NCI-H748 (cell line): ENCODE results near the gene SCGB1A1.
A peak's percentile ranks its signal among the peaks of the same experiment; 100 is the strongest.
"Not testable (repeated sequence)": the region's sequence is repeated elsewhere in the genome, so short reads cannot be mapped to it uniquely, and the experiment has no call there.

Experiments
- DNase-seq: peaks from one replicate; lab custom pipeline; 2025; ENCODE audit not compliant: unreplicated experiment; lab: John Stamatoyannopoulos, UW

SCGB1A1 gene, protein sequence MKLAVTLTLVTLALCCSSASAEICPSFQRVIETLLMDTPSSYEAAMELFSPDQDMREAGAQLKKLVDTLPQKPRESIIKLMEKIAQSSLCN

DNA sequence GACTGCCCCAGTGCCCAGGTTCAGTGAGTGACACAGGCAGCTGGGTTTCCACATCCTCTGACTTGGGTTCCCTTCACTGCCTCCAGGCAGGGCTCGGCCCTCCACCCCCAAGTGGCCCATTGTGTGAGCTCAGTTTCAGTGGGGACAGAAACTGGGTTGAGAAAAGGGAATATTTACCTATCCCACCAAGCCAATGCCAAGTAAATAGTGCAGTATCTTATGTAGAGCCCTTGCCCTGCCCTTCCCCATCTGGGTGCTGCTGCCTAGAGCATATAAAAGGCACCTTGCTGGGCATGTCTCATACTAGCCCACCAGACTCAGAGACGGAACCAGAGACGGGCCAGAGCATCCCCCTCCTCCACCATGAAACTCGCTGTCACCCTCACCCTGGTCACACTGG lies at the start of gene SCGB1A1:
SCGB1A1 (plus strand) TSS at position 301 of the 400 bp plus-strand sequence; CDS start at position 364, 63 bp downstream.
- DNase-seq = no peak

DNA sequence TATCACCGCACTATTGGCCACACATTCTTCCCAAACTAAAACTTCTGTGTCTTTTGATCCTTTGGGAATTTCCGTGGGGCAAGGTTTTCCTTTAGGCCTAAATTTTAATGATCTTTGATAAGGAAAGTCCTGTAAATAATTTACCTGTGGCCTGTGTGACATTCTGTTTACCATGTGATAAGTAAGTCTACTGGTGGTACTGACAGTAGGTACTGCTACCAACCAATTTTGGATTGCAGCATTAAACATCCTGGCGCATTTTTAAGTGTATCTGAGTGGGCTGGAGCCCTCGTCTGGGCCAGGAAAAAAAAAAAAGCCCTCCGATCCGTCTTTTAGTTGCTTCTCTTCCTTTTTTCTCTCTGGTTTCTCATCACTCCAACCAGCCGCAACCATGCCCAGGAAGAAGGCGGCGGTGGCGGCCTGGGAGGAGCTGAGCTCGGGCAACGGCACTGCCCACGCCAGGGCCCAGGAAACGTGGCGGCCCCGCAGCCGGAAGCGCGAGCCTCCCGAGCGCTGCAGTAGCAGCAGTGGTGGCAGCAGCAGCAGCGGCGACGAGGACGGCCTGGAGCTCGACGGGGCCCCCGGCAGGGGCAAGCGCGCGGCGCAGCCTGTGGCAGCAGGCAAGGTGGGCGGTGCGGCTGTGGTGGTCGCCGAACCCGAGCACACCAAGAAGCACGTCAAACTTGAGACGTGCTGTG lies 47.9 kb upstream of the SCGB1A1 start:
- DNase-seq = no peak

DNA sequence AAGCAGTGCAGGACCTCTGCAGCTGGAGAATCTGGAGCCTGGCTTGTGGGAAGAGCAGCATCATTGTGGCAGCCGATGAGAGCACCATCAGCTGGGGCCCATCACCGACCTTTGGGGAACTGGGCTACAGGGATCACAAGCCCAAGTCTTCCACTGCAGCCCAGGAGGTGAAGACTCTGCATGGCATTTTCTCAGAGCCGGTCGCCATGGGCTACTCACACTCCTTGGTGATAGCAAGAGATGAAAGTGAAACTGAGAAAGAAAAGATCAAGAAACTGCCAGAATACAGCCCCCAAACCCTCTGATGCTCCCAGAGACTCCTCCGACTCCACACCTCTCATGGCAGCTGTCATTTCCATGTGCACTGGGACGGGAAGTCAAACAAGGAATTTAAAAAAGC lies 46.0 kb upstream of the SCGB1A1 start:
- no peak for DNase-seq

DNA sequence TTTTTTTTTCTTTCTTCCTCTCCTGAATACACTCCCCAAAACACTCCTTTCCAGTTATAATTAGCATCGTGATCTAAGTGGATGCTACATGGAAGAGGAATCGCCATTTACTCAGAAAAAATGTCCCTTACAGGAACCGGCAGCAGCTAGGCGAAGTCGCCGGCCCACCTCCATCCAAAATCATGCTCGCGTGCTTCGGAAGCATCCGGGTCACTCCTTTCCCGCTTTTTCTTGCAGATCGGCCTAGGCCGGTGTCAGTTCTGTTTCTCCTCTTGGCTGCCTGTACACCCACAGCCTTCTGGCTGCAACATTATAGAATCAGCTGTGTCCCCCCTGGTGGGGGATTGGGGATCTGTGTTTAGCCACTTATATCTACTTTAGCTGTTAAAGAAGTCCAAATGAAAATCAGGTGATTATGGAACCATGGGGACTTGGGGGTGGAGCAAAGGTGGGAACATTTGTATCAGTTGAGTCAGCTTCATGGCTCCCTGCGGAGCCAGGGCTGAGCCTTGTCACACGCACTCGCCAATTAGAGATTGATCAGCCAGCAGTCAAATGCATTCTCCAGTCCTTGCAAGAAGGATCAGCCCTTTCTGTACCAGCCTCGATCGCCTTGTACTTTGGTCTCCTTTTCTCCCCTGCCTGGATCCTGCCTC lies 45.2 kb upstream of the SCGB1A1 start:
- DNase-seq = no peak

DNA sequence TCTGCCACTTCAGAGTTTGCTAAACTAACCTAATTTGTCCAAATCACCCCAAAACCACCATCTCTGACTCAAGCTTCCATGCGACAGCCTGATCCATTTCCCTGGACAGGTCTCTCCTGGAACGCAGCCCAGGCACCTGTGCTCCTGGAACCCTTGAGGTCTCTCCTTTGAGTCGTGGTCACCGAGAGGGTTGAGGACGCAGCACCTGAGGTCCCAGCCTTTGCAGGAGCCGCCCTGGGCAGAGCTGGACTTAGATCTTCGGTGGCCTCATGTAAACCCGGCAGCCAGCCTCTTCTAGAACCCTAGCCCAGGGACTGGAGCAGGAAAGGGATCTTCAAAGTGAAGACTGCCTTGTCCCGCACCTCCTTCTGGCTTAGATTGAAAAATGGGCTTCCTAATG lies 44.0 kb upstream of the SCGB1A1 start:
- no peak for DNase-seq

DNA sequence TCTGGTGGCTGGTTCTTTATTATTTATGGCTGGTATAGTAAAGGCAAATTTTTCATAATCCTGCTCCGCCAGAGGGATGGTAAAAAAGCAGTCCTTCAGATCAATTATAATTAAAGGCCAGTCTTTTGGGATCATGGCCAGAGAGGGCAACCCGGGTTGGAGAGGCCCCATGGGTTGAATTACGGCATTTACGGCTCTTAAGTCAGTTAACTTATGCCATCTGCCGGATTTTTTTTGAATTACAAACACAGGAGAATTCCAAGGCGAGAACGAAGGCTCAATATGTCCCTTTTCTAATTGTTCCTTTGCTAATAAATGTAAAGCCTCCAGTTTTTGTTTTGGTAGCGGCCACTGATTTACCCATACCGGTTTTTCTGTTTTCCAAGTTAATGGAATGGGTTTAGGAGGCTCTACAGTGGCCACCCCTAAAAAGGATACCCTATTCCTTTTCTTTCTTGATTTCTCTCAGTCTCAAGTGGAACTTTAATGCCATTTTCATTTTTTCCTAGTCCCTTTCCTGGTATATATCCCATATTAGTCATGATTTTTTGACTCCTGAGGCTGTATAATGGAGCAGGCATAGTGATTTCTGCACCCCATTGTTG lies 40.3 kb upstream of the SCGB1A1 start:
- DNase-seq = peak; percentile 74

DNA sequence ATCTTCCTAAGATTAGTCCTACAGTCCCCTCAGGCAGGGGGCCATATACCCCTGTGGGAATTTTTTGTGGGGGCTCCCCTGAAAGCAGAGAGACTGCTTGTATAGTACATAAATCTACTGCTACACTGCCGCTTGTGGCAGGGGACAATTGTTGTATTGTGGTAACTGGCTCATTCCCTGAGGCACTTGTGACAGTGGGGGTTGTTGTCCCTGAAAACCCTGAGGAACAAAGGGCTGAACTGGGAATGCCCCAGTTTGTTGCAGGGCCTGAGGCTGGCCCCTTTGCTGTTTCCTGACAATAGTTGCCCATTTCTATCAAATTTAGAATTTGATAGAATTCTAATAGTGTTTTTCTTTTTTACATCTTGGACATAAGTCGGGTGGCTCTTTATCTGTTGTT lies 39.2 kb upstream of the SCGB1A1 start:
- DNase-seq = not testable (repeated sequence)

DNA sequence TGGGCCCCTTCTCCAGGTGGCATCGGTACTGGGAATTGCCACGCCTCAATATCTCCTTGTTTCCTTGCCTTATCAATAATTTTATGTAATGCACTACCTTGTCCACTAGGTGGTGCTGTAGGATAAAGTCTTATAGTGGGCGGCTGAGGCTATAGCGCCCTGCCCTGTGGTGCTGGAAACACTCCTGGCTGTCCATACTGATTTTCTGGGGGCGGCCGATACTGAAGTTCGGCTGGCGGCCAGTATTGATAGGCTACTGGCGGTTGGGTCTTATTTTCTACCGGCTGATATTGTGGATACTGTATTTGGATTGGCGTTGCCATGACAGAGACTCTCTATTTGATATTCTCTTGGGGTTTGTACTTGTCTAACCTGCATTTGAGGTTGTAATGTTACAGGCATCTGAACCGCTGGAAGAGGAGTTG lies 38.0 kb upstream of the SCGB1A1 start:
- DNase-seq = peak; percentile 77

DNA sequence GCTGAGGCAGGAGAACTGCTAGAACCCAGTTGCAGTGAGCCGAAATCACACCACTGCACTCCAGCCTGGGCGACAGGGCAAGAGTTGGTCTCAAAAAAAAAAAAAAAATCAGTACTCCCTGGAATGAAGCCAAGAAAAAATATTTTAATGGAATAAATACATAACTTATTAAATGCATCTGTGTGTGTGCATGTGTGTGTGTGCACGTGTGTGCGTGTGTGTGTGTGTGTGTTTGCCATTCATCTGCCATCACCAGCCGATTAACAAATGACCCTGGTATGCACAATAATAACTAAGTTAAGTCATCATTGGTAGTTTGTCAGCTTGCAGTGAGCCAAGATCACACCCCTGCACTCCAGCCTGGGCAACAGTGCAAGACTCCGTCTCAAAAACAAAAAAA lies 35.0 kb upstream of the SCGB1A1 start:
- no peak for DNase-seq

DNA sequence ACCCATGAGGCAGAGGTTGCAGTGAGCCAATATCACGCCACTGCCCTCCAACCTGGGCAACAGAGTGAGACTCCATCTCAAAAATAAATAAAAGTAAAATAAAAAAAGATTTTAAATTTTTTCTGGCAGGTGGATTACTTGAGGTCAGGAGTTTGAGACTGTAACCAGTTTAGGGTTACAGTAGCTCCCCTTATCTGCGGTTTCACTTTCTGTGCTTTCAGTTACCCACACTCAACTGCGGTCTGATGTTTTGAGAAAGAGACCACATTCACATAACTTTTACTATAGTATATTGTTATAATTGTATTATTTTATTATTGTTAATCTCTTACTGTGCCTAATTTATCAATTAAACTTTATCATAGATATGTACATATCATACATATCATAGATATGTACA lies 32.8 kb upstream of the SCGB1A1 start:
- DNase-seq = not testable (repeated sequence)

DNA sequence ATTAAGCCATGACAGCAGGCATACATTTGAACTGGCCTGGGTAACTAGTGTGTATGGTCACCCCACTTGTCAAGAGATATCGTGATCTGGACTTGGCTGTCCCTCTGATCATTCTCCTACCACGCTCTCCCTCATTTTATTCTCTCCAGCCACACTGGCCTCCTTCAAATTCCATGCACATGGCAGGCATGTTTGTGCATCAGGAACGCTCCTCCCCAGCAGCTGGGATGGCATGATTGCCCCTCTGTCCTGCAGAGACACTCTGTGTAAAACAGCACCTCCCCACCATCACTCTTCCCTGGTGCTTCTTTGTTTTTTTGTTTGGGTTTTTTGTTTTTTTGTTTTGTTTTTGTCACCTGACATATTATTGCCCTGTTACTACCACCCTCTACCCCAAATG lies 31.5 kb upstream of the SCGB1A1 start:
- DNase-seq = no peak

DNA sequence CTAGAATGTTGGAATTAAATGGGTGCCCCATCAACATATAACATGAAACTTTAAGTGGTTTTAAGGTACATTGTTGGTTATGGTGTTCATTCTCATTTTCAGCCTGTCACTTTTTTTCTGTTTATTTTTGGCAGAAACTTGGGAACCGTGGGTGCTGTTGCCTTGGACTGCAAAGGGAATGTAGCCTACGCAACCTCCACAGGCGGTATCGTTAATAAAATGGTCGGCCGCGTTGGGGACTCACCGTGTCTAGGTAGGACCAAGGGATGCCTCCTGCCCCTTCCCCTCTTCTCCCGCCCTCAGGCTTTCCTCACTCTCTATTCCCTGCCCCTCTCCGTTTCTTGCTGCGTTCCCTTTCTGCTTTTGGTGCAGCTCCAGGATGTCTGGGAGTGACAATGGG lies 29.8 kb upstream of the SCGB1A1 start:
- DNase-seq = no peak

DNA sequence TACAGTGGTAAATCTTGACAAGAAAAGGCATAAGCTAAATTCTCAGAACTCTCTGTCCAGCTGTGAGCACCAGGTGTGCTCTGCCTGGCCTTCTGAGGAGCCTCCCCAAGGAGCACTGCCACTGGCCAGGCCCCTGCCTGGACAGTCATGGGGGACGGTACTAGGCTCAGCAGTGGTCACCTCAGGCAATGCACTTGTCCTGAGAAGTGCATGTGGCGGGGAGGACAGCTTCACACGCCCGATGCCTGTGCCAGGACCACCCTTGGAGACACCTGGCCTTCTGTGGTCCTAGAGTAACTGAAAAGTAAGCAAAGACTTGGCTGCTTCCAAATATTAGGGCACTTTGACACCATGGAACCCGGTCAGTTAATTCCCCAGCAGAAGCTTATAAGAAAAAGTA lies 28.6 kb upstream of the SCGB1A1 start:
- DNase-seq = no peak

DNA sequence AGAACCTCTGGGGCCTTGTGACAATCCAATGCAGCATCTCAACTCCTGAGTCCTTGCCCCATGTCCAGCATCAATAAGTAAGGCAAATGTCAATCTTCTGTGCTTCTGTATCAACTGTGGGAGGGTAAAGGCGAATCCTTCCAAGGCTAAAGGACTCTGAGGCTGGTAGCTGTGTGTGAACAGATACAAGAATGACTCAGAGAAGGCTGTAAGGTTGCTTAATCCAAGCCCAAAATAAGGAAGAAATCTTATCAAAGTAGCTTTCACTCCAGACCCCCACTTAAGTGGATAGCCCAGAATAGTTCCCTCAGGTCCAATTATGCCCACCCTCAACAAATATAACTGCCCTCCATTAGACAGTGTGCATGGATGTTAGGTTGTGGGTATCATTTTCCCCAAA lies 28.1 kb upstream of the SCGB1A1 start:
- no peak for DNase-seq

DNA sequence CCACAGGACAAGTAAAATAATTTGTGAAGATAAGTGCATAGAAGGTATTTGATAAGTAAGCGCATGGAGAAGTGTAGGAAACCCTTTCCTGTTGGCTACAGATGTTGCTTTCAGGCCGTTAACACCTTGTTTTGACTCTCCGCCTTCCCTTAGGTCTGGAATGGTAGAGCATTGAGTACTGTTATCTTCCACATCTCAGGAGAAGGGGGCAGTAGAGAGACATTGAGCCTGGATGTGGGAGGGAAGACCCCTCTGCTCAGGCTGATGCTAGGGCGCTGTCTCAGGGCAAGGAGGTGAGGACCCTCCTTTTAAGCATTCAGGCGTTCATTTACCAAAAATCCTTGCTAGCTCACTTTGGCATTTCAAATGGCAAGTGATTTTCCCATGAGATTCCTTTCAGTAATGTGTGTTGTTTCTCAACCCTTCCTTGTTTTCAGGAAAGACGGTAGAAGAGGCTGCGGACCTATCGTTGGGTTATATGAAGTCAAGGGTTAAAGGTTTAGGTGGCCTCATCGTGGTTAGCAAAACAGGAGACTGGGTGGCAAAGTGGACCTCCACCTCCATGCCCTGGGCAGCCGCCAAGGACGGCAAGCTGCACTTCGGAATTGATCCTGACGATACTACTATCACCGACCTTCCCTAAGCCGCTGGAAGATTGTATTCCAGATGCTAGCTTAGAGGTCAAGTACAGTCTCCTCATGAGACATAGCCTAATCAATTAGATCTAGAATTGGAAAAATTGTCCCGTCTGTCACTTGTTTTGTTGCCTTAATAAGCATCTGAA lies 27.0 kb upstream of the SCGB1A1 start:
- DNase-seq = no peak

DNA sequence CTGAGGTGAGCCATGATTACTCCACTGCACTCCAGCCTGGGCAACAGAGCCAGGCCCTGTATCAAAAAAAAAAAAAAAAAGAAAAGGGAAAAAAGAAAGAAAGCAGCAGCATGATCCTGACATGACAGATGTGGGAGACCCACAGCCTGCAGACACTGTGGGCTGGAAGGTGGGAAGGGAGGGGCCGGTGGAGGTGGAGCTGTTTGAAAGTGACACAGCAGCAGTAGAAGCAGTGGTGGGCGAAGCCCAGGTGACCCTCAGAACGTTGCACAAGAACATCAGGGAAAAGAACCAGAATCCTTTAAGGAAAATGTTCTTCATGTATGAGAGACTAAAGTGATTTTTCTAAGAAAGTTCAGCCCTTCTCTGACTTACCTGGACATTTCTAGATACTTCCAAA lies 26.3 kb upstream of the SCGB1A1 start:
- no peak for DNase-seq

DNA sequence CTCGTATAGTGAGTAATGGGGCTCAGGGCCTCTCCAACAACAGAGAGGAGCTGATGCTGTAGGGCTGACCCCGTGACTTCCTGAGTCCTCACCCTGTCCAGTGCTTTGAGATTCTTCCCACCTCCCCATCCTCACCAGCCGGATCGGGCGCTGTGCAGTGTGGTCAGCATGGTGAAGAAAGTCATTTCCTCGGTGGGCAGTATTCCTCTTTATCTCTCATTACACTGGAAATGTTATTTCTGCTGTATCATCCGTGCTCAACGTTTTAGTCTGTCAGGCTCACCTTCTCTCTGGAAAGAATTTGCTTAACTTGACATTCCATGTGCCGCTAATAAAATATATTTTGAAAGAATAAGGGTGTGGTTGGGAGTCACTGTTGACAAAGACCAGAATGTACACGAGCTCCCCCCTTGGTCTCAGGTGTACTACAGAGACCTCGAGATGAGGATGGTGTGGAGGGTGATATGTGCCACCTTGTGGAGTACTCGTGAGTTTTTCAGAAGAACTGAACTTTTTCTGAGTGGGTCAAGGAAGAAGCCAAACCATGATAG lies 25.7 kb upstream of the SCGB1A1 start:
- DNase-seq = peak; percentile 30

DNA sequence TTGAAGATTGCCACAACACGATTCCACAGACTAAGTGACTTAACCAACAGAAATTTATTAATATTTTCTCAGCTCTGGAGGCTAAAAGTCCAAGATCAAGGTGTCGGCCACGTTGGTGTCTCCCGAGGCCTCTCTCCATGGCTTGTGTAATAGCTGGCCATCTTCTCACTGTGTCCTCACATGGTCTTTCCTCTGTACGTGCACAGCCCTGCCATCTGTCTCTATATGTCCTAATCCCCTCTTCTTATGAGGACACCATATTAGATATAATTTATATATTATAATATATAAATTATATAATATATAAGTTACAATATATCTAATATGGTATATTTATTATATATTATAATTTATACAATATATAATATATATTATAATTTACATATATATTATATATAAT lies 25.1 kb upstream of the SCGB1A1 start:
- DNase-seq = no peak

DNA sequence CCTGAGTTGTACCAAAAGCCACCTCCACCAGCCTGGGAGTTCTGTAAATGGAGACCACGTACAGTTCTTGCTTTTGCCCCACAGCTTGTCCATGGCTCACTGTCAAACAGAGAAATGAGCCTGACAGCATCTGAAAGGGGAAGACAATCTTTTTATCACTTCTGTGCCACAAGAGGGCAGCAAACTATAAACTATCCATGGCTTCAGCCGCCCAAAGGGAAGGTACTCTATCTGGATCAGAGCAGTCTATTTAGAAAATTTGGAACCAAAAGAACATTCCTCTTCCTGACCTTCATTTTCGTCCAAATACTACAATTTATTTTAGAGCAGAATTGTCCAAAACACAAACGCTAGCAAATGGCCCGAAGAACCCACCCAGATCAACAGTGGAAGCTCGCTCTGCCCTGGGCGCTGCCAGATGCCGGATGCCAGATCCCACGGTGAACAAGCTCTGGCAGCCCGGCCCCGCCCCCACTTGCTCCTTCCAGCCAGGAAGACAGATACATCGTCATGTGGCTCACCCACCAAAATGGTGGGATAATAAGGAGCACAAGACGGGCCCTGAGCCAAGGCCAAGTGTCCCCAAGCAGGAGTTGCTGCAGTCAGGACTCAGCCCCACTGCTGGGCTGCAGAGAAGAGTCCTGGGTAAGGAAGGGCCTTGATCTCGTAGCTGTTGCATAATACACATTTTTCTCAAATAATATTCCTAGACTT lies 23.9 kb upstream of the SCGB1A1 start:
- peak; percentile 77 for DNase-seq

DNA sequence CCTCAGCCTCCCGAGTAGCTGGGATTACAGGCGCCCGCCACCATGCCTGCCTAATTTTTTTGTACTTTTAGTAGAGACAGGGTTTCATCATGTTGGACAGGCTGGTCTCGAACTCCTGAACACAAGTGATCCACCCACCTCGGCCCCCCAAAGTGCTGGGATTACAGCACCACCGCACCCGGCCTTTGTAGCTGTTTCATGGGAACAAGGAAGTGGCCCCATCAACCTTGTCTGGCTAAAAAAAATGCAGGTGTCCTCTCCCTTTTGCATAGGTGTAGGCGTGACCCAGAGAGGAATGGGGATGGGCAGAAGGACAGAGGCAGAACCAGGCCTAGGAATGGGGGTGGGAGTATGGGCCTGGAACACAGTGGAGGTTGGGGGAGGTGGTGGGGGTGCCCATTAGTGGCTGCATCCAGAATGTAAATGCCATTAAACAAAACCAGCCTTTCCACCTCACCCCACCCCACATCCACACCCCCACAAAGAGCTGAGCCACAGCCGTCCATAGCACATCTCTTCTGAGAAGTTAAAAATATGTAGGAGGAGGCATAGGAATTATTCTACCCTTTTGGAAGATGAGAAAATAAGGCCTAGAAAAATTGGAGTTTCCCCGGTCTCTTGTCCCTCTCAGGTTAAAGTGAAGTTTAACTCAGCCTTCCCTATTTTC lies 22.8 kb upstream of the SCGB1A1 start:
- no peak for DNase-seq
